SK-N-SH treated with all-trans-retinoic acid at 6 μM for 48 hours (cell line): ENCODE results near the gene GRB7.

Source experiments
- ATAC-seq: fragments of 200-7000 bp; cut with Tn5 transposase; 3 replicates; pipeline ENCODE4 v1.9.1; 2020; ENCODE audit warnings: mild to moderate bottlenecking, moderate library complexity
- ARNTL ChIP-seq: fragments of 450-650 bp; formaldehyde crosslinking; IDR thresholded peaks from 2 replicates; pipeline ENCODE4 v1.5.0; 2020; ENCODE audit warnings: low read depth, mild to moderate bottlenecking, moderate library complexity, borderline replicate concordance
- BACH2 ChIP-seq: fragments of 250-450 bp; sonication (Bioruptor Pico); IDR thresholded peaks from 2 replicates; pipeline ENCODE4 v1.9.0; 2021; ENCODE audit warnings: mild to moderate bottlenecking, borderline replicate concordance
- CSDC2 ChIP-seq: fragments of 250-450 bp; sonication (Bioruptor Pico); IDR thresholded peaks from 2 replicates; pipeline ENCODE4 v1.5.0; 2020; ENCODE audit warnings: mild to moderate bottlenecking, moderate library complexity
- ESRRG ChIP-seq: fragments of 250-450 bp; sonication (Bioruptor Pico); IDR thresholded peaks from 2 replicates; pipeline ENCODE4 v1.6.1; 2021; ENCODE audit warnings: mild to moderate bottlenecking
- GLIS3 ChIP-seq: fragments of 250-450 bp; sonication (Bioruptor Pico); IDR thresholded peaks from 2 replicates; pipeline ENCODE4 v1.5.0; 2020; ENCODE audit warnings: mild to moderate bottlenecking, moderate library complexity
- ISL1 ChIP-seq: fragments of 250-450 bp; sonication (Bioruptor Pico); IDR thresholded peaks from 2 replicates; pipeline ENCODE4 v2.1.2; 2022; ENCODE audit warnings: mild to moderate bottlenecking, moderate library complexity
- OSR1 ChIP-seq: fragments of 250-450 bp; sonication (Bioruptor Pico); IDR thresholded peaks from 2 replicates; pipeline ENCODE4 v1.8.0; 2022; ENCODE audit warnings: moderate library complexity, mild to moderate bottlenecking, inconsistent platforms
- POU6F1 ChIP-seq: fragments of 250-450 bp; sonication (Bioruptor Pico); IDR thresholded peaks from 2 replicates; pipeline ENCODE4 v1.8.0; 2021; ENCODE audit warnings: low read depth, mild to moderate bottlenecking, moderate library complexity, borderline replicate concordance
- PPARA ChIP-seq: fragments of 250-450 bp; sonication (Bioruptor Pico); IDR thresholded peaks from 2 replicates; pipeline ENCODE4 v1.5.0; 2020; ENCODE audit warnings: mild to moderate bottlenecking, borderline replicate concordance
- RARB ChIP-seq: fragments of 250-450 bp; sonication (Bioruptor Pico); IDR thresholded peaks from 2 replicates; pipeline ENCODE4 v1.8.0; 2021; ENCODE audit warnings: mild to moderate bottlenecking, moderate library complexity
- SNAI2 ChIP-seq: fragments of 250-450 bp; sonication (Bioruptor Pico); IDR thresholded peaks from 2 replicates; pipeline ENCODE4 v1.5.0; 2020; ENCODE audit warnings: mild to moderate bottlenecking, moderate library complexity
- TOX ChIP-seq: fragments of 250-450 bp; sonication (Bioruptor Pico); IDR thresholded peaks from 2 replicates; pipeline ENCODE4 v1.8.0; 2021; ENCODE audit warnings: mild to moderate bottlenecking, moderate library complexity, borderline replicate concordance
- ZFP3 ChIP-seq: fragments of 250-450 bp; sonication (Bioruptor Pico); IDR thresholded peaks from 2 replicates; pipeline ENCODE4 v1.5.0; 2020; ENCODE audit warnings: mild to moderate bottlenecking, moderate library complexity
- ZFP30 ChIP-seq: fragments of 450-650 bp; formaldehyde crosslinking; IDR thresholded peaks from 2 replicates; pipeline ENCODE4 v1.5.0; 2022; ENCODE audit warnings: mild to moderate bottlenecking, moderate library complexity
- ZNF565 ChIP-seq: fragments of 450-650 bp; formaldehyde crosslinking; conservative IDR thresholded peaks from 2 replicates; pipeline ENCODE4 v1.5.0; 2020; ENCODE audit warnings: low read depth, mild to moderate bottlenecking, moderate library complexity
- ZNF70 ChIP-seq: fragments of 450-650 bp; formaldehyde crosslinking; IDR thresholded peaks from 2 replicates; pipeline ENCODE4 v1.5.0; 2020; ENCODE audit warnings: mild to moderate bottlenecking, moderate library complexity
- ZNF8 ChIP-seq: fragments of 450-650 bp; formaldehyde crosslinking; IDR thresholded peaks from 2 replicates; pipeline ENCODE4 v1.5.0; 2020; ENCODE audit warnings: mild to moderate bottlenecking, moderate library complexity
- TF ChIP-seq, protein P1 (sequence below): fragments of 250-450 bp; sonication (Bioruptor Pico); IDR thresholded peaks from 2 replicates; pipeline ENCODE4 v1.5.1; 2020; ENCODE audit warnings: low read depth, mild to moderate bottlenecking, moderate library complexity
- TF ChIP-seq, protein P2 (sequence below): fragments of 250-450 bp; sonication (Bioruptor Pico); IDR thresholded peaks from 2 replicates; pipeline ENCODE4 v1.5.1; 2021; ENCODE audit warnings: mild to moderate bottlenecking, moderate library complexity
- TF ChIP-seq, protein P3 (sequence below): fragments of 250-450 bp; sonication (Bioruptor Pico); IDR thresholded peaks from 2 replicates; pipeline ENCODE4 v1.8.0; 2020; ENCODE audit warnings: mild to moderate bottlenecking, moderate library complexity, borderline replicate concordance
- TF ChIP-seq, protein P4 (sequence below): fragments of 250-450 bp; sonication (Bioruptor Pico); IDR thresholded peaks from 2 replicates; pipeline ENCODE4 v1.5.0; 2020; ENCODE audit warnings: mild to moderate bottlenecking, moderate library complexity

Gene GRB7

GRCh38 chr17:39777534-39778365, 40.0 kb downstream of the GRB7 start:
- TF ChIP-seq ZFP3 (CRISPR knock-in tag) = no peak
- no peak for TF ChIP-seq ZNF565 (CRISPR knock-in tag)
- TF ChIP-seq POU6F1 (CRISPR knock-in tag) = no peak
- no peak for TF ChIP-seq GLIS3 (CRISPR knock-in tag)
- no peak for TF ChIP-seq BACH2 (CRISPR knock-in tag)
- no peak for TF ChIP-seq CSDC2 (CRISPR knock-in tag)
- TF ChIP-seq, protein P1, sequence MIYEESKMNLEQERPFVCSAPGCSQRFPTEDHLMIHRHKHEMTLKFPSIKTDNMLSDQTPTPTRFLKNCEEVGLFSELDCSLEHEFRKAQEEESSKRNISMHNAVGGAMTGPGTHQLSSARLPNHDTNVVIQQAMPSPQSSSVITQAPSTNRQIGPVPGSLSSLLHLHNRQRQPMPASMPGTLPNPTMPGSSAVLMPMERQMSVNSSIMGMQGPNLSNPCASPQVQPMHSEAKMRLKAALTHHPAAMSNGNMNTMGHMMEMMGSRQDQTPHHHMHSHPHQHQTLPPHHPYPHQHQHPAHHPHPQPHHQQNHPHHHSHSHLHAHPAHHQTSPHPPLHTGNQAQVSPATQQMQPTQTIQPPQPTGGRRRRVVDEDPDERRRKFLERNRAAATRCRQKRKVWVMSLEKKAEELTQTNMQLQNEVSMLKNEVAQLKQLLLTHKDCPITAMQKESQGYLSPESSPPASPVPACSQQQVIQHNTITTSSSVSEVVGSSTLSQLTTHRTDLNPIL (CRISPR knock-in tag) = no peak
- no peak for TF ChIP-seq ESRRG (CRISPR knock-in tag)
- ATAC-seq = no peak

GRCh38 chr17:39781031-39781860, 43.5 kb downstream of the GRB7 start:
- no peak for ATAC-seq
- TF ChIP-seq TOX (CRISPR knock-in tag) (no peak), POU6F1 (CRISPR knock-in tag) (no peak), ZFP3 (CRISPR knock-in tag) (no peak), ISL1 (CRISPR knock-in tag) (no peak), SNAI2 (no peak), OSR1 (no peak), ZNF8 (CRISPR knock-in tag) (no peak), ESRRG (CRISPR knock-in tag) (no peak), ZNF565 (CRISPR knock-in tag) (no peak), ZNF70 (CRISPR knock-in tag) (no peak), GLIS3 (CRISPR knock-in tag) (no peak), RARB (CRISPR knock-in tag) (no peak), ZFP30 (CRISPR knock-in tag) (no peak), PPARA (CRISPR knock-in tag) (no peak), BACH2 (CRISPR knock-in tag) (no peak), ARNTL (CRISPR knock-in tag) (no peak)
- TF ChIP-seq, protein P2, sequence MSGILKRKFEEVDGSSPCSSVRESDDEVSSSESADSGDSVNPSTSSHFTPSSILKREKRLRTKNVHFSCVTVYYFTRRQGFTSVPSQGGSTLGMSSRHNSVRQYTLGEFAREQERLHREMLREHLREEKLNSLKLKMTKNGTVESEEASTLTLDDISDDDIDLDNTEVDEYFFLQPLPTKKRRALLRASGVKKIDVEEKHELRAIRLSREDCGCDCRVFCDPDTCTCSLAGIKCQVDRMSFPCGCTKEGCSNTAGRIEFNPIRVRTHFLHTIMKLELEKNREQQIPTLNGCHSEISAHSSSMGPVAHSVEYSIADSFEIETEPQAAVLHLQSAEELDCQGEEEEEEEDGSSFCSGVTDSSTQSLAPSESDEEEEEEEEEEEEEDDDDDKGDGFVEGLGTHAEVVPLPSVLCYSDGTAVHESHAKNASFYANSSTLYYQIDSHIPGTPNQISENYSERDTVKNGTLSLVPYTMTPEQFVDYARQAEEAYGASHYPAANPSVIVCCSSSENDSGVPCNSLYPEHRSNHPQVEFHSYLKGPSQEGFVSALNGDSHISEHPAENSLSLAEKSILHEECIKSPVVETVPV (CRISPR knock-in tag) = no peak
- TF ChIP-seq, protein P1 (CRISPR knock-in tag) = no peak
- TF ChIP-seq, protein P3, sequence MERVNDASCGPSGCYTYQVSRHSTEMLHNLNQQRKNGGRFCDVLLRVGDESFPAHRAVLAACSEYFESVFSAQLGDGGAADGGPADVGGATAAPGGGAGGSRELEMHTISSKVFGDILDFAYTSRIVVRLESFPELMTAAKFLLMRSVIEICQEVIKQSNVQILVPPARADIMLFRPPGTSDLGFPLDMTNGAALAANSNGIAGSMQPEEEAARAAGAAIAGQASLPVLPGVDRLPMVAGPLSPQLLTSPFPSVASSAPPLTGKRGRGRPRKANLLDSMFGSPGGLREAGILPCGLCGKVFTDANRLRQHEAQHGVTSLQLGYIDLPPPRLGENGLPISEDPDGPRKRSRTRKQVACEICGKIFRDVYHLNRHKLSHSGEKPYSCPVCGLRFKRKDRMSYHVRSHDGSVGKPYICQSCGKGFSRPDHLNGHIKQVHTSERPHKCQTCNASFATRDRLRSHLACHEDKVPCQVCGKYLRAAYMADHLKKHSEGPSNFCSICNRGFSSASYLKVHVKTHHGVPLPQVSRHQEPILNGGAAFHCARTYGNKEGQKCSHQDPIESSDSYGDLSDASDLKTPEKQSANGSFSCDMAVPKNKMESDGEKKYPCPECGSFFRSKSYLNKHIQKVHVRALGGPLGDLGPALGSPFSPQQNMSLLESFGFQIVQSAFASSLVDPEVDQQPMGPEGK (CRISPR knock-in tag) = no peak
- TF ChIP-seq, protein P4, sequence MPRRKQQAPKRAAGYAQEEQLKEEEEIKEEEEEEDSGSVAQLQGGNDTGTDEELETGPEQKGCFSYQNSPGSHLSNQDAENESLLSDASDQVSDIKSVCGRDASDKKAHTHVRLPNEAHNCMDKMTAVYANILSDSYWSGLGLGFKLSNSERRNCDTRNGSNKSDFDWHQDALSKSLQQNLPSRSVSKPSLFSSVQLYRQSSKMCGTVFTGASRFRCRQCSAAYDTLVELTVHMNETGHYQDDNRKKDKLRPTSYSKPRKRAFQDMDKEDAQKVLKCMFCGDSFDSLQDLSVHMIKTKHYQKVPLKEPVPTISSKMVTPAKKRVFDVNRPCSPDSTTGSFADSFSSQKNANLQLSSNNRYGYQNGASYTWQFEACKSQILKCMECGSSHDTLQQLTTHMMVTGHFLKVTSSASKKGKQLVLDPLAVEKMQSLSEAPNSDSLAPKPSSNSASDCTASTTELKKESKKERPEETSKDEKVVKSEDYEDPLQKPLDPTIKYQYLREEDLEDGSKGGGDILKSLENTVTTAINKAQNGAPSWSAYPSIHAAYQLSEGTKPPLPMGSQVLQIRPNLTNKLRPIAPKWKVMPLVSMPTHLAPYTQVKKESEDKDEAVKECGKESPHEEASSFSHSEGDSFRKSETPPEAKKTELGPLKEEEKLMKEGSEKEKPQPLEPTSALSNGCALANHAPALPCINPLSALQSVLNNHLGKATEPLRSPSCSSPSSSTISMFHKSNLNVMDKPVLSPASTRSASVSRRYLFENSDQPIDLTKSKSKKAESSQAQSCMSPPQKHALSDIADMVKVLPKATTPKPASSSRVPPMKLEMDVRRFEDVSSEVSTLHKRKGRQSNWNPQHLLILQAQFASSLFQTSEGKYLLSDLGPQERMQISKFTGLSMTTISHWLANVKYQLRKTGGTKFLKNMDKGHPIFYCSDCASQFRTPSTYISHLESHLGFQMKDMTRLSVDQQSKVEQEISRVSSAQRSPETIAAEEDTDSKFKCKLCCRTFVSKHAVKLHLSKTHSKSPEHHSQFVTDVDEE = no peak
- TF ChIP-seq, all 23 proteins: peak for 0
